Measurements from ENCODE around the gene DDX20.
A peak's percentile ranks its signal among the peaks of the same experiment; 100 is the strongest.

DDX20 gene

GRCh38 chr1:111756124-111756513, 418 bp downstream of the DDX20 start:
- DNase-seq, result no peak
- in situ Hi-C loops (cut with HindIII; ENCODE audit: low pct_ligation_motif_present, low sequenced_read_pairs), result no loop called here
- H3K27me3 ChIP-seq (replicated peaks), result no peaks in the 10 kb centered on the region
- H3K36me3 ChIP-seq (replicated peaks), result peaks cover 4% of the 10 kb centered on the region
- H3K27ac ChIP-seq, result peak overlapping the region; percentile 89
- H3K4me3 ChIP-seq (ENCODE audit: low read depth, low read length), result peak overlapping the region; percentile 93
- no peak for TF ChIP-seq CTCF (IDR thresholded peaks at IDR 0.05; ENCODE audit: low read depth, low read length, missing control alignments)

- no peak overlapping the region for H3K27ac ChIP-seq
- in situ Hi-C loops (cut with HindIII; ENCODE audit: low pct_ligation_motif_present, low sequenced_read_pairs), result no loop called here
- TF ChIP-seq CTCF (IDR thresholded peaks at IDR 0.05; ENCODE audit: low read depth, low read length, missing control alignments), result peak; percentile 33
- H3K4me3 ChIP-seq (ENCODE audit: low read depth, low read length), result no peak overlapping the region
- peaks cover 11% of the 10 kb centered on the region for H3K36me3 ChIP-seq (replicated peaks)
- no peaks in the 10 kb centered on the region for H3K27me3 ChIP-seq (replicated peaks)
- no peak for DNase-seq
Measured at GRCh38 chr1:111758373-111758772, 2.7 kb downstream of the DDX20 start.

GRCh38 chr1:111761717-111762116, 6.0 kb downstream of the DDX20 start:
- Histone ChIP-seq H3K27ac (no peak overlapping the region), H3K36me3 (replicated peaks) (peaks cover 22% of the 10 kb centered on the region), H3K27me3 (replicated peaks) (no peaks in the 10 kb centered on the region), H3K4me3 (ENCODE audit: low read depth, low read length) (no peak overlapping the region)
- in situ Hi-C loops (cut with HindIII; ENCODE audit: low pct_ligation_motif_present, low sequenced_read_pairs), result no loop called here
- TF ChIP-seq CTCF (IDR thresholded peaks at IDR 0.05; ENCODE audit: low read depth, low read length, missing control alignments), result no peak
- no peak for DNase-seq

GRCh38 chr1:111762332-111762731, 6.6 kb downstream of the DDX20 start:
- no peak overlapping the region for H3K4me3 ChIP-seq (ENCODE audit: low read depth, low read length)
- H3K36me3 ChIP-seq (replicated peaks), result peaks cover 23% of the 10 kb centered on the region
- in situ Hi-C loops (cut with HindIII; ENCODE audit: low pct_ligation_motif_present, low sequenced_read_pairs), result no loop called here
- TF ChIP-seq CTCF (IDR thresholded peaks at IDR 0.05; ENCODE audit: low read depth, low read length, missing control alignments), result no peak
- DNase-seq, result no peak
- H3K27me3 ChIP-seq (replicated peaks), result no peaks in the 10 kb centered on the region
- no peak overlapping the region for H3K27ac ChIP-seq

GRCh38 chr1:111768023-111768422, 12.3 kb downstream of the DDX20 start:
- no peak overlapping the region for H3K27ac ChIP-seq
- DNase-seq, result no peak
- in situ Hi-C loops (cut with HindIII; ENCODE audit: low pct_ligation_motif_present, low sequenced_read_pairs), result no loop called here

More at GRCh38 chr1:111768023-111768422, 12.3 kb downstream of the DDX20 start:
- Histone ChIP-seq H3K36me3 (replicated peaks) (peaks cover 15% of the 10 kb centered on the region), H3K4me3 (ENCODE audit: low read depth, low read length) (no peak overlapping the region), H3K27me3 (replicated peaks) (no peaks in the 10 kb centered on the region)
- no peak for TF ChIP-seq CTCF (IDR thresholded peaks at IDR 0.05; ENCODE audit: low read depth, low read length, missing control alignments)
